Glomerular endothelial cell (primary cell): ENCODE measurements around the gene SLC2A9. TPM values are rescaled to one million over a fixed set of nuclear protein-coding genes. Genes with fewer than 3 reads are reported as not detected.

Experiments
- DNase-seq: peaks from one replicate; pipeline ENCODE4 v3.0.0-alpha.2; 2011; ENCODE audit warnings: low read depth, low spot score; ENCODE audit errors: extremely low read depth
- total RNA-seq: library from RNA; depleted of rRNA; stranded (reverse); fragments of >200 nt; gene quantifications from 2 replicates; pipeline ENCODE4 v1.2.3, GENCODE V29; 2015

SLC2A9 gene
- total RNA-seq: 3.0 and 3.8 TPM in 2 replicates

DNA sequence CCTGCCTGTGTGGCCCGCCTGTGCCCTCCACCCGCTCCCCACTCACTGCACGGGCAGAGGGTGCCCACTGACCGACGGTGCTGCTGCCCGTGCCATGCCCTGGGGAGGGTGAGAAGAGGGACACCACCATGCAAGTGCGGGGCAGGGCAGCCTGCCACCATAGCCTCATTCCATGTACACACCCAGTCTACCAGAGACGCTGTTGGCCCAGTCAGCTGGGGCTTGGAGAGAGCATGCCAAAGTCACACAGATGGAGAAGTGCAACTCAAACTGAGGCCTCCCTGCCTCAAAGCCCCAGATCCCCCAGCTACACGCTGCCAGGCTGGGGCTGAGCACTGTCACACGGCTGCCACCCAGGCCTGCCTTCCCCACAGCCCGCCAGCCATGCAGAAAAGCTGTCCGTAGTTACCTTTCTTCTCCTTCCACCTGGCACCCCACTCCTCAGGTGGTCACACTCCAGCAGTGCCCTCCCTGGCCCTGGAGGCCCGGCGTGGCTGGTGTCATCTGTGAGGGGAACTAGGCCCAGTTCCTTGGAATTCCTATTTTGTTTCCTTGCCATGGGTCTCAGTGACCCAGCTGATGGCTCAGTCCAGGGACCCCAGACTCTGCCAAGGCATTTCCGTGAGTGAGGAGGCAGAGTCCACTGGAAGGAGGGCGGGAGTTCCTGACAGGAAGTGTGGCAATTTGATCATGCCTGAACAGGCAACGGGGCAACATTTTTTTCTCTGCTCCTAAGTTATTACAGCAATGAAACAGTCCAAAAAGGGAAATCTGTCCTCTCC lies at the start of gene SLC2A9:
TSS of gene SLC2A9 (minus strand) at position 627 of the 782 bp plus-strand sequence. CDS start at position 559, 68 bp downstream.
- DNase-seq: no peak

DNA sequence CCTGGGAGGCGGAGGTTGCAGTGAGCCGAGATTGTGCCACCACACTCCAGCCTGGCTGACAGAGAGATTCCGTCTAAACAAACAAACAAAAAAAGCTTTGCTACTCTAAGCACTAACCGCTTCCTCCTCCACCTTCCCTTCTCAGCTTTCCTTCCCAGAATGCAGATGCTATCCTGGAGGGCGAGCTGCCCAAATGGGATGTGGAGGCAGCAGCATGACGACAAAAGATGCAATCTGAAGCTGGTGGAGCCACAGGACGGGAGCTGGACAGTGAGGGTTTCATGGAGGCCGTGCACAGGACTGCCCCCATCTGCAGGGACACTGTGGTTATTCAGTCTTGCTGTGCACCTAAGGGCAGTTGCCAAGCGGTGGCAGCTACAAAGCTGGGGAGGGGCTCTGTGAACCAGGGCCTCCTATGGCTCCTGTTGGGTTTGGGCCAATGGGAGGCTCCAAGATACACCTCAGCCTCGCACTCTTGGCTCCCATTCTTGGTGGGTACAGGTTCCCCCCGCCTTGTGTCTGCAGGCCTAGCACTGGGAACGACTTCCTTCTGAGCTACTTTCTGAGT lies 47.9 kb upstream of the SLC2A9 start:
- no peak for DNase-seq

DNA sequence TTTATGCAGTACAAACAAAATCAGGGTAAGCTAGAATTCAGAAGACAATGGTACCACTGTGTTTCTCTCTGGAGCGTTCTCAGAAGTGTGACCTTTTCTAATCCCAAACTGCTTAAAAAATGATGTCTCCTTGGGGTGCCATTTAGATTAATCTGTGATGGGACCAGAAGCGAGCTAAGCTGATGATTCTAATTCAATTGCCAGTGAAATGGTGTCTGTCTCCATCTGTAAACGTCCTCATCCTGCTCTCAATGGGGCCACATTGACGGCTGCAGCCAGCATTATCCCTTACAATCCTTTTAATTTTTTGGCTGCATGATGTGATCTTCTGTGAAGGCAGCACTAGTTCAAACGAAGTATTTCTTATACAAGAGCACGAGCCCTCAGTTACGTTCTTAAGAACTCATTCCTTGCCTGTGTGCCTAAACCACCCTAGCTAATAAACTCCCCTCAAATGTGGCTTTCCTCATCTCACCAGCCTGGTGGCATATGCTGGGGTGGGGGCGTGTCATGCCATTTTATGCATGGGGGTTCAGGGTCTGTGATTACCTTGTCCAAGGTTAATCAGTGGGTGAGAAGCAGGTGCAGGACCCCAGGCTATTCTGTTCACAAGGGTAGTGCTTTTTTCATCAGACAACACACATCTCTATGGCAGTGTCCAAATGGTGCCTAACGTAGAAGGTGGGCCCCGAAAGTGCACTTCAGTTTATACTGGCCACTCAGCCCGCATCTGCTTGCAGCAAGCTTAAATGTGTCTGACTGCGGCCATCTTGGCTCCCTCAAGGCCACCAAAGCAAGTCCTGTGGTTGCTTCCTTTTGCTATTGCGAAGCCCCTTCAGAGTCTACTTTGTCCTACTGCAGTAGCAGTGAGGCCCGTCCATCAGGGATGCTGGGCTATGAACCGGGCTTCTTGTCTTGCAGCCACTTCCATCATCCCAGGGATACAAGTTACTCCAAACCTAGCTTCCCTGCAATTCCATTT lies 45.7 kb upstream of the SLC2A9 start:
- no peak for DNase-seq

DNA sequence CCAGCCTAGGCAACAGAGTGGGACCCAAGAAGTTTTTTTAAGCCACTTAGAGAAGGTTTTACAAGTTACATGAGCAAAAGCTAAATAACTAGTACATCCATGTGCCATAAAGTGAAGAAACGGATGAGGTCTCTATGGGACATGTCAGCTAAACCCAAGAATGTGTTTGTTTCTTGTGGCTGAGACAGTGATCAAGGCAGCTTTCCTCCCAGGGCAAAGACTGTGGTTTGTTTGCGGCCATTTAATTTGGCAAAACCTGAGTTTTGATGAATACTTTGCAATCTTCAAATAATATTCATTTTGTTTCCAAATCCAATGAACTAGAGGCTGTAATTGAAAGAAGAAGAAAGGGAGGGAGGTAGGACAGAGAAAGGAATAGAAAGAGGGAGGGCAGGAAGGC lies 44.9 kb upstream of the SLC2A9 start:
- no peak for DNase-seq

DNA sequence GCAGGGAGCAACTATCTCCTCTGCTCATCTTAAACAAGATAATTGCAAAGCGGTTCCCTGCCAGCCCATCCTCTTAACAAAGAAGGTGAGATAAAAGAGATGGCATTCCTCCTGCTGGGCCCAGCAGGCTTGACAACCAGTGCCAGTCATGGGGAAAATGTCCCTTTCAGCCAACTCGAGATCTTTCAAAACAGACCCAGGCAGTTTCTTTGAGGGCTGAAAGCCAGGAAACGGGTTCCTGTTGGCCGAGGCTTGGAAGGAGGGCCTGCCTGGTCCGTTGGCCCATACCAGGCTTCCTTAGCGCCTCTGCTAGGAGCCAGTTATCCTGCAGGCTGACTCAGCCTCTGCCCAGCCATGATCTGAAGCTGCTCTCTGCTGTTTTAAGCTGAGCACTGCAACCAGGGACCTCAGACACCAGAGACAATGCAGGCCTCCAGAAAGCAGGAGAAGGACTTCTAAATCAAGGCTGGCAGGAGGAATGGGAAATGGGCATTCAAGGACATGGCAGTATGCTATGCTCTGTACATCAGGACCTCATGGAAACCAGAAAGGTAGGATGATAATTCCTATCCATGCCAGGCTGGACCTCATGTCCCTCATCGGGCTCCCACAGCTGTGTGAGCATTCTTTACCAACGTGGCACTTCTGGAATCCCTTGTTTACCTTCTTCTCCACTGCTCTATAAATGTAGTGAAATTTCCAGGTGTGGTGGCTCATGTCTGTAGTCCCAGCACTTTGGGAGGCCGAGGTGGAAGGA lies 42.4 kb upstream of the SLC2A9 start:
- peak; percentile 51 for DNase-seq

DNA sequence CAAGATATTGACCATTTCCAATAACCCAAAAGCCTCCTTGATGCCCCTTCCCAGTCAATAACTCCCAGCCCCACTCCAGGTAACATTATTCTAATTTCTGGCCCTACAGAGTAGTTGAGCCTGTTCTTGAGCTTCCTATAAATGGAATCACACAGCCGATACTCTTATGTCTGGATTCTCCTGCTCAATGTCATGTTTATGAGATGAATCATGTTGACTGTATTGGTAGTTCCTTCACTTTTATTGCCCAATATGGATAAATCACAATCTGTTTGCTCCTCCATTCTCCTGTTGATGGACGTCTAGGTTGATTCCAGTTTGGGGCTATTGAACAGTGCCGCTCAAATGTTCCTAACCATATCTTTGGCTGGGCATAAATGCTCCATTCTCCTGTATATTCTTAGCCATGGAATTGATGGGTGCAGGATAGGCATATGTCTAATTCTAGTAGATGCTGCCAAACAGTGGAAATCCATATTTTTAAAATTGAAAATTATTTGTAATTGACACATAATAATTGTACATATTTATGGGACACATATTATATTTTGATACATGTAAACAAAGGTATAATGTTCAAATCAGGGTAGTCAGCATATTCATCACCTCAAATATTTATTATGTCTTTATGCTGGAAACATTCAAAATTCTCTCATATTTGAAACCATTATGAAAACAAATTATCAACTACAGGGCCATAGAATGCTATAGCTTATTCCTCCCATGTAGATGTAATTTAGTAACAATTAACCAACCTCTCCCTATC lies 40.5 kb upstream of the SLC2A9 start:
- DNase-seq: no peak

DNA sequence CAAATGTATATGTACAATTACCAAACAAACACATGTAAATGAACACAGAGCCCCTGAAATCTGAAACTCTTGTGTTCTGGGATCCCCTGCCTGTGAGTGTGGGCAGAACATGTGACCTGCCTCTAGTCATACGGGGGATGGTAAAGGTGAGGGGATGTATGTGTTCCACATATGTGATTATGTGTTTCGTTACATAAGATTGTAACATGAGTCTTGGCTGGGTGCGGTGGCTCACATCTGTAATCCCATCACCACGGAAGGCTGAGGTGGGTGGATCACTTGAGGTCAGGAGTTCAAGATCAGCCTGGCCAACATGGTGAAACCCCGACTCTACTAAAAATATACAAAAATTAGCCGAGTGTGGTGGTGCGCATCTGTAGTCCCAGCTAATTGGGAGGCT lies 37.1 kb upstream of the SLC2A9 start:
- DNase-seq: no peak

DNA sequence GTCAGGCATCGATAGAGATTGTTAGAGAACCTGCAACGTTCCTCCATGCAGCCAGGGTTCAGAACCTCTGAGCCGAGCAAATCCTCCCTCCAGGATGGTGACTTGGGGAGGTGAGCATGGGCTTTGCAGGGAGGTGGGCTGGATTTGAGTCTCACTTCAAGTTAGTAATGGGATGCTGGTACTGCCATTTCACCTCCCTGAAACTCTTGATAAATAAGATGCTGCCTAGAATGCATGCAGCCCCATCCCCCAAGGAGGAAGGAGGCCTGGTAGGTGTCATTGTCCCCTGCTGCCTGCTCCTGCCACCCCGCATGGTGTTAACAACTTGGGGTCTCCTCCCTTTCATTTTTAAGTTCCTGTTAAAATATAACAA lies 35.7 kb upstream of the SLC2A9 start:
- no peak for DNase-seq

DNA sequence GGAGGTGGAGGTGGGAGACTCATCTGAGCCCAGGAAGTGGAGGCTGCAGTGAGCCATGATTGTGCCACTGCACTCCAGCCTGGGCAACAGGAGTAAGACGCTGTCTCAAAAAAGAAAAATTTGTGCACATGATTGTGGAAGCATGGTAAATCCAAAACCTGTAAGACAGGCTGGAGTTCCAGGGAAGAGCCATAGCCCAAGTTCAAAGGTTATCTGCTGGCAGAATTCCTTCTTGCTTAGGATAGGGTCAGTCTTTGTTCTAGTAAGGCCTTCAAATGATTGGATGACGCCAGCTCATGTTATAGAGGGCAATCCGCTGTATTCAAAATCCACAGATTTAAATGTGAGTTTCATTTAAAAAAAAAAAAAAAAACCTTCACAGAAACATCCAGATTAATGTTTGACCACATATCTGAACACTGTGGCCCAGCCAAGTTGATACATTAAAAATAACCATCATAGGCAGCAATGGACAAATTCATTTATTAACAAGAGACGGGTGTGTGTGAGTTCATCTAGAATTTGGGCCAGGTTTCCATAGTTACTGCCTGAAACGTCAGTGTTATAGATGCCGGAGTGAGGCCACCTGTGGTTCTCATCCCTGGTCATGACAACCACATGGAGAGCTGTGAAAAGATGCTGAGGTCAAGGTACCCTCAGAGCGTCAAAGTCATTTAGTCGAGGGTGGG lies 35.2 kb upstream of the SLC2A9 start:
- no peak for DNase-seq

DNA sequence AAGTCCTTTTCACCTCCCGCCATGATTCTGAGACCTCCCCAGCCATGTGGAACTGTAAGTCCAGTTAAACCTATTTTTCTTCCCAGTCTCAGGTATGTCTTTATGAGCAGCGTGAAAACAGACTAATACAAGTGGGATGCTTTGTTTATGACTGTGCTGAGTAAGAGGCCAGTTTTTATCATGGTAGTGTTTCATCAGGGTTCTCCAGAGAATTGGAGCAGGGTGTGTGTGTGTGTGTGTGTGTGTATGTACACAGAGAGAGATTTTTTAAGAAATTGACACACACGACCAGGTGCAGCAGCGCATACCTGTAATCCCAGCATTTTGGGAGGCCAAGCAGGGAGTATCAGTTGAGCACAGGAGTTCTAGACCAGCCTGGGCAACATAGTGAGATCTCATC lies 34.6 kb upstream of the SLC2A9 start:
- no peak for DNase-seq

DNA sequence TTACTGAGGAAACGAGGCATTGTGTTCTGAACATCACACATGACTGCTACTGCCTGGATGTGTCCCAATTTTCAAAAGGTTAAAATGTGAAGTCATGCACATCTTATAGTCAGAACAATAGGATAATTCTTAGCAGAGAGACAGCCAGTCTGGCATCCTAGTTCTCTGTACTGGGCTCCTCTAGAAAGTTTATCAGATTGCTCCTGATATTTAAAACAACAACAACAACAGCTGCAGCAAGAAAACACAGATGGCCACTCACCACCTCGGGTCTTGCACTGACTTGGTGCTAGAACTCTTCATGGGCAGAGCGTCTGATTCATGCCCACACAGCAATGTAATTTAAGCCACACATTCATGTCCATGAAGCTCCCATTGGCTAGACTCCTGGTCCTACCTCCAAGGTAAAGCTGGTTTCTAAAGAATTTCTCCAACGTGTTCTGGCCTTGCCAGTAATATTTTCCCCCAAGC lies 33.3 kb upstream of the SLC2A9 start:
- DNase-seq: no peak

DNA sequence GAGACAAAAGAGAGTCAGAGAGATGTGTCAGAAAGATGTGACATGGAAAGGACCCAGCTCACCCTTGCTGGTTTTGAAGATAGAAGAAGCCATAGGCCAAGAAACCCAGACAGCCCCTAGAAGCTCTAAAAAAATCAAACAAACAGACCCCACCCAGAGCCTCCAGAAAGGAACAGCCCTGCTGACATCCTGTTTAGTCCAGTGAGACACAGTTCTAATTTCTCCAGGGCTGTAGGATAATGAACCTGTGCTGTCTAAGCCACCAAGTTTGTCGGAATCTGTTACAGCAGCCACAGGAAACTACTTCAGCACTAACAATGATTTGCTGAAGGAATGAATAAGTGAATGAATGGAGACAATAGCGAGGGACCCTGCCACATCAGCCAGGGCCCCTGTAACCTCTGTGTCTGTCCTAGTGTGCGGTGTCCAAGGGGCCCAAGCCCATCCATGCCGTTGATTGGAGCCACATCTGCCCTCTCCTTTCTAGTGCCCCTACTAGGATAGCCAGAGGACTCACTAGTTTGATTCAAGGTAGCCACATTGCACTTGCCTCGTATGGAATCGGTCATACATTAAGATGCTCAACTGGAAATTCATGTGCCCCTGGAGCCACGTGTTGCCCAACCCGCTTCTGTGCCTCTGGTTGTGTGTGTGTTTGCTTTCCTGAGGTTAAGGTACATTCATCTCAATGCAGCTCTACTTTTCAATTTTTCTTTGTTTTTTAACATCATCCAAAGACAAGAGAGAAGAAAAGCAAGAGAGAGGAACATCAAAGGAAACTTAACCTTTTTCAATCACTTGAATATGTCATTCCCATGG lies 32.5 kb upstream of the SLC2A9 start:
- DNase-seq: no peak

DNA sequence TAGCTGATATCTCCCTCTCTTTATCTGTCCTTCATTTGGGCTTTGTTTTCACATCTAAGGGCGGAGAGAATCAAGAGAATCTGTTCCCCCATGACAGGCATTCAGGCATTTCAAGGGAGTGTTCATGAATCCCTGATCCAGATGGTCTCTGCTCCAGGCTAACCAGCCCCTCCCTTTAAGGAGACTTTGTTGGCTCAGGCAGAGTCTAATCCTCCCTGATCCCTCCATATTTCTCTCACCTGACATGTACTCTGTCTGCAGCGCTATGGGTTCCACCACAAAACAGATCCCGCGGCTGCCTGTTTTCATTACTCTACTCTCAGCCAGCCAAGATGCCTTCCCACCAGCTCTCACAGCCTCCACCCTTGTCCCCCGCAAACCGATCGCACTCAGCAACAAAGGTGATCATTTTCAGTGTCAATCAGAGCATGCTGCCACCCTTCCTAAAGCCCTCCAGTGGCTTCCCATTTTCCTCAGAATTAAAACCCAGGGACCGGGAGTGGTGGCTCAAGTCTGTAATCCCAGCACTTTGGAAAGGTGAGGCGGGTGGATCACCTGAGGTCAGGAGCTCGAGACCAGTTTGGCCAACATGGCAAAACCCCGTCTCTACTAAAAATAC lies 30.3 kb upstream of the SLC2A9 start:
- no peak for DNase-seq

DNA sequence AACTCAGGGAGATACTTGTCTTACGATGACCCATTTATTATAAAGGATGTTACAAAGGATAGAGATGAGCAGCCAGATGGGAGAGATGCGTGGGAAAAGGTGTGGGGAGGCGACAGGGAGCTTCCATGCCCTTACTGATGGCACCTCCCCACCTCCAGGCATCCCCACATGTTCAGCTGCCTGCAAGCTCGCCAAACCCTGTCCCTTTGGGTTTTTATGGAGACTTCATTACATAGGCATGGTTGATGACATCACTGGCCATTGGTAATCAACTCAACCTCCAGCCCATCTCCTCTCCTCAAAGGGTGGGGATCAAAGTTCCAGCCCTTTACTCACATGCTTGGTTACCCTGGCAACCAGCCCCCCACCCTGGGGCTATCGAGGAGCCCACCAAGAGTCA lies 29.4 kb upstream of the SLC2A9 start:
- DNase-seq: no peak

DNA sequence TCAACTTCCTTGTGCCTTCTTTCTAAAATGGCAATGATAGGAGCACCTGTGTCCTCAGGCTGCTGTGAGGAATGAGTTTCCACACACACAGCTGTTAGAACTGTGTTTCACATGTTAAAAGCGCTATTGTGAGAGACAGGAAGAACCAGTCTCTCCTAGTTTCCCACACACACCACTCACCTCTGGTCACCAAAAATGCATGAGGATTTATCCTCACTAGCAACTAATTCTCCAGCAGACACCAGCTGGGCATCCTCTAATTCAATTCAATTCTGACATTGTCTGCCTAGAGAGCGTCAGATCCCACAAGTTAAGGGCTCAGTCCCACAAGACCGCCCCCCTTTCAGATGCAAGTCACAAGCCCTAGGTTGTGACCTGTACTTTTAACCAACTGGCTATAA lies 29.0 kb upstream of the SLC2A9 start:
- DNase-seq: no peak

DNA sequence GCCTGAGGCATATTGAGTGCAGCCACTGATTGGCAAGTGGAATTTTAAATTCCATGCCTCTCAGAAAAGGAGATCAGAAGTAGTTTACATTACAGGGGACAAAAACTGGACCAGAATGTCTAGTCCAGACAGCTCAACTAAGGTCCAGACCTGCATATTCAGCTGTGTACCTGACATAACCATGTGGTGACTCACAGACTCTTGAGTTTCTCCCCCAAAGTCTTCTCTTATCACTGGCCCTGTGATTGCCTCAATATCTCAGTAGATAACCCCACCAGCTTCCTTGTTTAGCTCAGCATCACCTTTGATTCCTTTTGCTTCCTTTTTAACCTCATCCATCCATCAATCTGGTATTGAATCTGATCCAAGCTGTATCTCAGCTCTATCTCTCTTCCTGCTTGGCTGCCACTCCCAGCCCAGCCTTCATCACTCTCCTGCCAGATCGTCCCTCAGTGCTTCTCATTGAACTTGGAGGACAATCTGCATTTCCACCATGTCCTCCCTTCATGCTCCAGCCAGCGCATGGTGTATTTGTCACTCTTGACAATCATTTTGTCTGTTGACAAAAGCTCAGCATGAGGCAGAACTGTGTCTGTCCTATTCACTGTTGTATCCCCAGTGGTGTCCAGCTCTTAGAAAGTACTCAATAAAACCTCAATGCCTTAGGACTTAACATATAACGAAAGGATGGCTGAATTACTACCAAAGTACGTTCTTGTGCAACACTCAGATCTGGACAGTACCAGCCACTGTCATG lies 27.8 kb upstream of the SLC2A9 start:
- no peak for DNase-seq

DNA sequence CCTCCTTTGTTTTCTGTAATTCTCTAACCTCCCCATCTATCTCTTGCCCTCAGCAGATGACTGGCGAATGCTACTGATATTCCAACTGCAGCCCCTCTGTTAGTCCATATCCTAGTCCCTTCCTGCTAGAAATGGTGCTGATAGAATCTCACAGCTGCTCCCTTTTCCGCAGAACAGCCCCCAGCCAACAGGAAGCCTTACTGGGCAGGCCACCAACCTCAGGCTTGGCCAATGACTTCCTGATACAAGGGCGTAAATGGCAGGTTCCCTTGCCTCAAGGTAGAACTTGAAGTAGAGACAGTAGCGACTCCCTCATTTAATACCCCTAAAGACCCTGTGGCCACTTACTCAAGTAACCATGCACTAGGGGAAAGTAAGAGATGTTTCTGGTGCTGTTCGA lies 26.7 kb upstream of the SLC2A9 start:
- DNase-seq: no peak
